Smooth muscle cell (in vitro differentiated cells): ENCODE results near the gene SLC23A1. TPM values are rescaled to one million over a fixed set of nuclear protein-coding genes. Genes with fewer than 3 reads are reported as not detected.

Experiments used
- DNase-seq: peaks from one replicate; lab custom pipeline; 2025; ENCODE audit not compliant: unreplicated experiment; lab: John Stamatoyannopoulos, UW
- H2AFZ ChIP-seq: fragments of 200-600 bp; sonication (generic); 2 replicates; pipeline ENCODE4 v1.6.0; 2016; ENCODE audit warnings: antibody characterized with exemption, low read depth, mild to moderate bottlenecking
- H3F3A ChIP-seq: fragments of 200-600 bp; sonication (generic); 2 replicates; pipeline ENCODE4 v1.6.0; 2017; ENCODE audit warnings: antibody characterized with exemption, low read depth
- H3K27ac ChIP-seq: fragments of 200-600 bp; sonication (generic); 2 replicates; pipeline ENCODE4 v1.5.1; 2016; ENCODE audit warnings: low read depth, mild to moderate bottlenecking
- H3K27me3 ChIP-seq: fragments of 200-600 bp; sonication (generic); 2 replicates; pipeline ENCODE4 v1.6.1; 2016; ENCODE audit warnings: low read depth, mild to moderate bottlenecking
- H3K36me3 ChIP-seq: fragments of 200-600 bp; sonication (generic); 2 replicates; pipeline ENCODE4 v1.5.1; 2016; ENCODE audit warnings: low read depth
- H3K4me1 ChIP-seq: fragments of 200-600 bp; sonication (generic); 2 replicates; pipeline ENCODE4 v1.5.1; 2016; ENCODE audit warnings: low read depth
- H3K4me2 ChIP-seq: fragments of 200-600 bp; sonication (generic); 2 replicates; pipeline ENCODE4 v1.6.0; 2016; ENCODE audit warnings: mild to moderate bottlenecking
- H3K4me3 ChIP-seq: fragments of 200-600 bp; sonication (generic); 2 replicates; pipeline ENCODE4 v1.5.1; 2016; ENCODE audit warnings: mild to moderate bottlenecking
- H3K79me2 ChIP-seq: fragments of 200-600 bp; sonication (generic); 2 replicates; pipeline ENCODE4 v1.6.0; 2016; ENCODE audit warnings: low read depth, mild to moderate bottlenecking
- H3K9ac ChIP-seq: fragments of 200-600 bp; sonication (generic); 2 replicates; pipeline ENCODE4 v1.6.0; 2016; ENCODE audit warnings: low read depth
- H3K9me3 ChIP-seq: fragments of 200-600 bp; sonication (generic); replicated peaks from 2 replicates; pipeline ENCODE4 v1.5.1; 2016; ENCODE audit warnings: low read depth
- H4K20me1 ChIP-seq: fragments of 200-600 bp; sonication (generic); 2 replicates; pipeline ENCODE4 v1.6.0; 2016; ENCODE audit warnings: low read depth
- CTCF ChIP-seq: fragments of 200-600 bp; sonication (generic); IDR thresholded peaks from 2 replicates; pipeline ENCODE4 v1.5.1; 2017; ENCODE audit warnings: borderline replicate concordance, mild to moderate bottlenecking, antibody characterized with exemption; ENCODE audit not compliant: insufficient read depth, poor library complexity, severe bottlenecking
- WGBS: methylation state at CpG from one replicate; pipeline ENCODE4 v1.1.7; 2016; ENCODE audit warnings: low lambda C conversion rate; 5-methylcytosine and 5-hydroxymethylcytosine counted together
- polyA plus RNA-seq: library from polyadenylated mRNA; unstranded; fragments of >200 nt; fragmentation: Nextera tagmentation; extraction: Ambion mirVana; gene quantifications from 2 replicates; pipeline ENCODE4 v1.2.1, GENCODE V29; 2016
- total RNA-seq: library from RNA; depleted of rRNA; stranded (reverse); fragments of >200 nt; gene quantifications from 2 replicates; pipeline ENCODE4 v1.2.3, GENCODE V29; 2014

Gene SLC23A1
- total and polyA plus RNA-seq, 2 experiments from 2014 or later = 0.22 TPM; not detected in 1

- H2AFZ ChIP-seq = no peak overlapping the region
- no peak for DNase-seq
- no peak overlapping the region for H3K9ac ChIP-seq
- no peaks in the 10 kb centered on the region for H3K27me3 ChIP-seq
- no peaks in the 10 kb centered on the region for H3K79me2 ChIP-seq
- H4K20me1 ChIP-seq = peaks cover 14% of the 10 kb centered on the region
- no peak overlapping the region for H3K4me3 ChIP-seq
- H3K9me3 ChIP-seq = no peaks in the 10 kb centered on the region
- no peaks in the 10 kb centered on the region for H3F3A ChIP-seq
- 94% methylated on average over 8 of the region's 8 CpGs for WGBS
- no peaks in the 10 kb centered on the region for H3K36me3 ChIP-seq
- no peak for TF ChIP-seq CTCF
- no peak overlapping the region for H3K27ac ChIP-seq
- H3K4me2 ChIP-seq = no peak overlapping the region
- H3K4me1 ChIP-seq = peaks cover 3% of the 10 kb centered on the region
Measured at GRCh38 chr5:139396691-139397090, 13.6 kb upstream of the SLC23A1 start.

GRCh38 chr5:139395844-139396640, 12.9 kb upstream of the SLC23A1 start:
- H2AFZ ChIP-seq = no peak overlapping the region
- peaks cover 20% of the 10 kb centered on the region for H4K20me1 ChIP-seq
- no peak for TF ChIP-seq CTCF
- no peak overlapping the region for H3K4me3 ChIP-seq
- H3K4me2 ChIP-seq = no peak overlapping the region
- no peaks in the 10 kb centered on the region for H3F3A ChIP-seq
- H3K27me3 ChIP-seq = no peaks in the 10 kb centered on the region
- H3K27ac ChIP-seq = no peak overlapping the region
- no peaks in the 10 kb centered on the region for H3K79me2 ChIP-seq
- 80% methylated on average over 8 of the region's 8 CpGs for WGBS
- no peak overlapping the region for H3K9ac ChIP-seq
- no peaks in the 10 kb centered on the region for H3K9me3 ChIP-seq
- peaks cover 3% of the 10 kb centered on the region for H3K4me1 ChIP-seq
- DNase-seq = no peak
- no peaks in the 10 kb centered on the region for H3K36me3 ChIP-seq

GRCh38 chr5:139394654-139395566, 11.8 kb upstream of the SLC23A1 start, which contains the start of gene PROB1:
TSS of gene PROB1 (minus strand) at chr5:139395104. CDS start at chr5:139395081, 23 bp downstream.
- H3K79me2 ChIP-seq = no peaks in the 10 kb centered on the region
- H3K4me3 ChIP-seq = peak within 1 kb of the TSS; percentile 55
- WGBS = 16% methylated on average over 63 of the region's 76 CpGs
- no peaks in the 10 kb centered on the region for H3K27me3 ChIP-seq
- H3K4me1 ChIP-seq = peaks cover 3% of the 10 kb centered on the region
- TF ChIP-seq CTCF = no peak
- H3K9ac ChIP-seq = peak within 1 kb of the TSS; percentile 35
- no peaks in the 10 kb centered on the region for H3K9me3 ChIP-seq
- no peaks in the 10 kb centered on the region for H3K36me3 ChIP-seq
- peak within 1 kb of the TSS; percentile 85 for H3K4me2 ChIP-seq
- H4K20me1 ChIP-seq = peaks cover 22% of the 10 kb centered on the region
- H2AFZ ChIP-seq = peak within 1 kb of the TSS; percentile 59
- no peak for DNase-seq
- H3K27ac ChIP-seq = no peak within 1 kb of the TSS
- no peaks in the 10 kb centered on the region for H3F3A ChIP-seq
